Measurements from ENCODE around the gene DNAJA4.

DNA sequence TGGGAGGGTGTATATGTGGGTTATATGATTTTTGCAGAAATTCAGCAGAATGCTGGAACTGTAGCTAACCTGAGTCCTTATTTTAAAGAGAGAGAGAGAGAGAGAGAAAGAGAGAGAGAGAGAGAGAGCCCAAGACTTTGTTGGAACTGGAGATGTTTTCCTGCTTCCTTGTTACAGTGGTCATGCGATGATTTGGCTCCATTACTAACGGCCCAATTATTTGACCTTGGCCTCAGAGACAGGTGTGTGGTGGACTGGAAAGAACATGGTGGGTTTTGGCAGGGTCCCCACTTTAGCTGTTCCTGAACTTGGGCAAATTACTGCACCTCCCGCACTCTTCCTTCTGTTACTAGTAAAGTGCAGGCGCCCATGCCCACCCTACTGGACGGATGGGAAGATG, 15.2 kb upstream of the DNAJA4 start:
- TF ChIP-seq, protein P1, sequence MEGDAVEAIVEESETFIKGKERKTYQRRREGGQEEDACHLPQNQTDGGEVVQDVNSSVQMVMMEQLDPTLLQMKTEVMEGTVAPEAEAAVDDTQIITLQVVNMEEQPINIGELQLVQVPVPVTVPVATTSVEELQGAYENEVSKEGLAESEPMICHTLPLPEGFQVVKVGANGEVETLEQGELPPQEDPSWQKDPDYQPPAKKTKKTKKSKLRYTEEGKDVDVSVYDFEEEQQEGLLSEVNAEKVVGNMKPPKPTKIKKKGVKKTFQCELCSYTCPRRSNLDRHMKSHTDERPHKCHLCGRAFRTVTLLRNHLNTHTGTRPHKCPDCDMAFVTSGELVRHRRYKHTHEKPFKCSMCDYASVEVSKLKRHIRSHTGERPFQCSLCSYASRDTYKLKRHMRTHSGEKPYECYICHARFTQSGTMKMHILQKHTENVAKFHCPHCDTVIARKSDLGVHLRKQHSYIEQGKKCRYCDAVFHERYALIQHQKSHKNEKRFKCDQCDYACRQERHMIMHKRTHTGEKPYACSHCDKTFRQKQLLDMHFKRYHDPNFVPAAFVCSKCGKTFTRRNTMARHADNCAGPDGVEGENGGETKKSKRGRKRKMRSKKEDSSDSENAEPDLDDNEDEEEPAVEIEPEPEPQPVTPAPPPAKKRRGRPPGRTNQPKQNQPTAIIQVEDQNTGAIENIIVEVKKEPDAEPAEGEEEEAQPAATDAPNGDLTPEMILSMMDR (IDR thresholded peaks at IDR 0.05): no peak
- no peak for TF ChIP-seq POLR2A (IDR thresholded peaks at IDR 0.05)
- TF ChIP-seq EP300 (IDR thresholded peaks at IDR 0.05): no peak
